HG03565 (cell line): ENCODE measurements around the gene SMIM29.
"Not testable (repeated sequence)": the region's sequence is repeated elsewhere in the genome, so short reads cannot be mapped to it uniquely, and the experiment has no call there.

Experiments
- ATAC-seq: cut with Tn5 transposase; IDR thresholded peaks from one replicate; pipeline ENCODE4 v1.9.1; 2021; ENCODE audit warnings: mild to moderate bottlenecking, moderate library complexity; ENCODE audit not compliant: unreplicated experiment

The SMIM29 gene

GRCh38 chr6:34248727-34249468 lies at the start of gene SMIM29:
SMIM29 (minus strand) TSS chr6:34249006; CDS start chr6:34247791, 1,215 bp downstream.
- peak; percentile 68 for ATAC-seq

- ATAC-seq = peak; percentile 55
These were observed 46.9 kb upstream of the SMIM29 start for GRCh38 chr6:34295721-34296120.

- no peak for ATAC-seq
These were observed 44.1 kb upstream of the SMIM29 start for GRCh38 chr6:34292954-34293353.

DNA sequence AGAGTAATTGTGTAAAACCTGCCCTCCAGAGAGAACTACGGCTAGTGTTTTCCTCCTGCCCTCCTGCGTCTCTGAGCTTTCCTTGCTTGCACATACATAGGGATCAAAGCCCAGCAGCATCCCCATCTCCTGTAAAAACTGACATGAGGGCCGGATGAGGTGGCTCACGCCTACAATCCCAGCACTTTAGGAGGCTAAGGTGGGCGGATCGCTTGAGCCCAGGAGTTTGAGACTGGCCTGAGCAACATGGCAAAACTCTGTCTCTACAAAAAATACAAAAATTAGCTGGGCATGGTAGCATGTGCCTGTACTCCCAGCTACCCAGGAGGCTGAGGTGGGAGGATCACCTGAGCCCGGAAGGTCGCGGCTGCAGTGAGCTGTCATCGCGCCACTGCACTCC lies 40.3 kb upstream of the SMIM29 start:
- no peak for ATAC-seq

- no peak for ATAC-seq
These were observed 39.8 kb upstream of the SMIM29 start for GRCh38 chr6:34288581-34288980.

DNA sequence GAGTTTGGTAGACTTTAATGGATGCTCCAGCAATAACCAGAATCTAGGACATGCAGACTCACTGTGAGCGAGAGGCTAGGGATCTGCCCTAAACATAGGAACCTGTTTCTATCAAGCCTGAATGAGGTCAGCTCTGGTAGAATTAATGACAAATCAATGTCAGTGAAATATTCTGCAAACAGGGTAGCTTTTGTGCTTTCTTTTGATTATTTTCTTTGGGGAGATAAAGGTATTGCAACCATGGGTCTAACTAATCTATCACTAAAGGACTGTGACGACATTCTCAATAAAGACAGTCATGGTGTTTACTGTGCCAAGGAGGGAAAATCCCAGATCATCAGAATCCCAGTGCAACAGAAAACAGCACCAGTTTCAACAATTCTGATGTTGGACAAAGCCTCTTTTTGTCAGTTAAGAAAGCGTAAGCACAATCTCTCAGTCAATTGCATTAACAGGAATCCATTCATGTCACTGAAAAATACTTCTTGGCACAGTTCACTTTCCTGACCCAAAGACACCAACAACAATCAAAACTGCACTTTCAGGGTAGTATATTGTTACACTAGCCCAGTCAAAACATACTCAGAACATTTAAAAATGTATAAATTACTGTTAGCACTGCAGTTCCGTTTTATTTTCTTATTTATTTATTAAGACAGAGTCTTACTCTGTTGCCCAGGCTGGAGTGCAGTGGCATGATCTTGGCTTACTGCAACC lies 36.8 kb upstream of the SMIM29 start:
- ATAC-seq = no peak

DNA sequence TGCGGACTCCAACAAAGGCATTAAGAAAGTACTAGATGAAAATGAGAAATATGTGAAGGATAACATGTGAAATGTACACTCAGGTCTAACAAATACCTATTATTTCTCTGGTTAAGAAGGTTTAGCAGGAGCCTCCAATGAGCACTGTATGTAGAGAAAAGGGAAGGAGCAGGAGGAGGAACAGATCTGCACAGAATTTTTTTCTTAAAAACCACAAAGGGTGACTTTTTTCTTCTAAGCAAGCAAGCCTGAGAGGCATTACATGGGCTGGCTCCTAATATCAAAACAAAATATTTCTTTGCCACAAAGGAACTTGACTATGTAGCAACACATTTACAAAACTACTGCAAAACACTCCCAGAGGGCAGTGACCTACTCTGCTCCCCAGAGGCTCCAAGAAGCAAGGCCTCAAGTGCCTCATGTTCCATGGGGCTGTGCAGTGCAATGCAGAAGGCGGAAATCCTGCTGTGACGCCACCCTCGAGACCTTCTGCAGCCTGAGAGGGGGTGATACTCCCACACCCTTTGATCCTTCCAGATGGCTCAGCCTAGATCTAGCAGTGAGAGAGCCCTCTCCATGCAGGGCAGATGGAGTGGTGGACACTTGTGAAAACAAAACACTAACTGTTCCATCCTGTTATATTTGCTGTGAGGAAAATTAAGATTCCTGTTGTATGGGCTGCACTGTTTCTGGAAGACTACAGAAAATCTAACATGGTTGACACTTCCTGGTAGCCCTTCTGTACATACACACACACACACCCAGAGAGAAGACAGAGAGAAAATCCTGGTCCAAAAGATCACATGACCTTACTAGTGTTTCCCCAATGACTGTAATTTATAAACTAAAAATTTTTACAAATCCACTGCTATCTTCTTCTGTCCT lies 36.0 kb upstream of the SMIM29 start:
- ATAC-seq = no peak

GRCh38 chr6:34281702-34282334 lies 33.0 kb upstream of the SMIM29 start:
- no peak for ATAC-seq

- no peak for ATAC-seq
These were observed 31.4 kb upstream of the SMIM29 start for GRCh38 chr6:34280216-34280615.

- ATAC-seq = no peak
These were observed 30.0 kb upstream of the SMIM29 start for GRCh38 chr6:34278833-34279232.

GRCh38 chr6:34277763-34278112 lies 28.9 kb upstream of the SMIM29 start:
- no peak for ATAC-seq

DNA sequence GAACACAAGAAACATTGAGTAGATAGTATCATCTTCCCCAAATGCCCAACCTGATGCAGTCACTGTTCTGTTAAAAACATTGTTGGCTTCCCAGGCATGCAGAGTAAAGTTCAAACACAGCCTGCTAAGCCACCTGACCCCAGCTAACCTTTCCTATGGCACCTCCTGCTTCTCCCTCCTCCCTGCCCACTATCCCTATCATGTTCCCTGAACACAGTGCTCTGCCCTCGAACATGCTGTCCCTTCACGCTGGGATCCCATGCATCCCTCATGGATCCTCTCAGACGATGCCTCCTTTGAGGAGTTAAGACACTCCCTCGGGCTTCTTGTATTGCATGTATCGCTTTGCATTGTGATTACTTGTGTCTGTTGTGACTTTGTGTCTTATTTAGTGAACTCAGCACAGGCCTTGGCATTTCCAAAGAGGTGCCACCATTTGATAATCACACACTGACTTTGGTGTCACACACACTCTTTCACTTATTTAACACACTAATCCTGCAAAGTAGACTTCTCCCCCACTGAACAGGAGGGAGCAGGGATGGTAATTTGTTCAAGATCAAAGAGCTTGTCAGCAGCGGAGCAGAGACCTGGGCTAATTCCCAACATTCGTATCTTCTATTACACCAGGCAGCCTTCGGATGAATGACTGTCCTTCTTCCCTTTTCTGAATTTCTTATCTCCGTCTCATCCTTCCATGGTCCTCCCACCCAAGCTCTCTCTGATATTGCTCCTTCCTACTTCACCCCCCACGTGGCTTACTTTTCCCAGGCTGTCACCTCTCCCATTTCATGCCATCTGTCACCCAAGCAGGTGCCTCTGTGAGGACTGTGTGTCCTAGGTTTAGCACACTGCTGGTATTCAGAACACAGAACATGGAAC lies 28.3 kb upstream of the SMIM29 start:
- no peak for ATAC-seq

DNA sequence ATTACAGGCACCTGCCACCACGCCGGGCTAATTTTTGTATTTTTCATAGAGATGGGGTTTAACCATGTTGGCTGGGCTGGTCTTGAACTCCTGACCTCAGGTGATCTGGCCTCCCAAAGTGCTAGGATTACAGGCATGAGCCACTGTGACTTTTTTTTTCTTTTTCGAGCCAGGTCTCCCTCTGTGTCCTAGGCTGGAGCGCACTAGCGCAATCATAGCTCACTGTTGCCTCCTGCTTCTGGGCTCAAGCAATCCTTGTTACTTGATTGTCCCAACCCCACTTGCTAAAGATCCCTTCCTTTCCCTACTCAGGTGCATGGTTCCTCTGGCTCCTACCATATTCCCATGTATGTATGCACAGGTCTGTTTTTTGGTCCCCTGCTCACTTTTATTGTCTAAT lies 27.4 kb upstream of the SMIM29 start:
- ATAC-seq = no peak

DNA sequence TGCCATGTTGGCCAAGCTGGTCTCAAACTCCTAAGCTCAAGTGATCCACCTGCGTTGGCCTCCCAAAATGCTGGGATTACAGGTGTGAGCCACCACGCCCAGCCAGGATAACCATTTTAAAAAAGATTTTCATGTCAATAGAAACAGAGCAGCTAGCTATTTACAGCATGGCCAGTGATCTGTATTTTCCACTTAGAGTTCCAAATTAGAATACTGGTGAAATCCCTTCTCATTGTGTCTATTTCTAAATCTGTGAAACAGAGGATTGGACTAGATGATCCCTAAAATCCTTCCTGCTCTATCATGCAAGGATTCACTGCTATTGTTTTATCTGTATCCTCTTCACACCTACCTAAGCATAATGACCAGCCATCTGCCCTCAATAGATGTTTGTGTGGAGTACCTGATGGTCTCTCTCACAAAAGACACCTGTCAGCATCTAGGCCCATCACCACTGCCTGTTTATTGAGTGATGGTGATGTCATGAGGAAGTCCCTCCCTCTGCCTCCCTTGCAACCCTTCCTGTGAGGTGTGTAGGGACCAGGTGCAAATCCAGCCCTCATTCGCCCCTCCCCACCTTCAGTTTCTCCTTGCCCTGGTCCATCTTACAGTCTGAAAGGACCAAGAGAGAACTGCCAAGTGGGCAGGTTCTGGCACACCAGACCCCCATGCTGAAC lies 26.5 kb upstream of the SMIM29 start:
- ATAC-seq = no peak

- ATAC-seq = no peak
These were observed 25.3 kb upstream of the SMIM29 start for GRCh38 chr6:34274129-34274528.

GRCh38 chr6:34273242-34273805 lies 24.5 kb upstream of the SMIM29 start:
- ATAC-seq = no peak

GRCh38 chr6:34272013-34272926 lies 23.5 kb upstream of the SMIM29 start:
- no peak for ATAC-seq

GRCh38 chr6:34269658-34270341 lies 21.0 kb upstream of the SMIM29 start:
- ATAC-seq = not testable (repeated sequence)
